ENCODE data around the gene TRAPPC6A.

GRCh38 chr19:45170146-45171106, 7.6 kb downstream of the TRAPPC6A start:
- TF ChIP-seq CTCF (IDR thresholded peaks at IDR 0.05; ENCODE audit: low read depth, low read length) (no peak), EZH2phosphoT487 (IDR thresholded peaks at IDR 0.05; ENCODE audit: low read depth) (no peak)

Data from OCI-LY3 (cell line).